HFF-Myc (cell line): Measurements from ENCODE around the gene NTSR1.

Experiments
- DNase-seq: peaks from one replicate; pipeline ENCODE4 v3.0.0-alpha.2; 2011; ENCODE audit warnings: low read depth; ENCODE audit errors: extremely low read depth
- H3K4me3 ChIP-seq: replicated peaks from 2 replicates; pipeline ENCODE4 v1.5.1; 2011; ENCODE audit warnings: low read depth, mild to moderate bottlenecking, control low read depth, low read length
- TF ChIP-seq, protein P1 (sequence below): IDR thresholded peaks from 2 replicates; pipeline ENCODE4 v1.5.1; 2012; ENCODE audit warnings: mild to moderate bottlenecking, low read depth, low read length, control low read depth; ENCODE audit errors: missing control alignments

The NTSR1 gene

DNA sequence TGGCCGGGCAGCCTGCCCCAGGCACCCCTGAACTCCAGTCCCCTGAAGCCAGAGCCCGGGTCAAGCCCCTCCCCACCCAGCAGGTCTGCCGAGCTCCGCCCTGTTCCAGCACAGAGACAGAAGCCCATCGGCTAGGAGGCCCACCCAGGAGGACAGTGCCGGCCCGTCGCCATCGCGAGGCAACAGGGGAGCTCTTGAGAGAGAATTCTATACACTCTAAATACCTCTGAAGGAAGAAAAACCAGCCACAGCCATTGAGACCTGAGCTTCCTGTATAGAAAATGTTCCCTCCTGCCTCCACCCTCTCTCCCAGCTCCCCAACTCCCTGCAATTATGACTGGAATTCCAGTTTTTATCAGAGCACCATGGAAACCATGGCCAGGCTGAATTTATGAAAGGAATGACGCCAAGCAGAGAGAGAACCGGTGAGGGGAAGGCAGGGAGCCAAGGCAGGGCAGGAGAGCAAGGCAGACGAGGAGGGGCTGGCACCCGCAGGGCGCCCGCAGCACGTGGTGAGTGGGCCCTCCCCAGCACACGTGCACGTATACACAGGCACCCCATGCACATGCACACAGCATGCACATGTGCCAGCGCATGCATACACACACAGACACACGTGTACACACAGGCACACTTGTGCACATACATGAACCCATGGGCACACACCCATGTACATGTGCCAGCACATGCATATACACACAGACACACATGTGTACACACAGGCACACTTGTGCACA, 60.1 kb downstream of the NTSR1 start:
- TF ChIP-seq, protein P1, sequence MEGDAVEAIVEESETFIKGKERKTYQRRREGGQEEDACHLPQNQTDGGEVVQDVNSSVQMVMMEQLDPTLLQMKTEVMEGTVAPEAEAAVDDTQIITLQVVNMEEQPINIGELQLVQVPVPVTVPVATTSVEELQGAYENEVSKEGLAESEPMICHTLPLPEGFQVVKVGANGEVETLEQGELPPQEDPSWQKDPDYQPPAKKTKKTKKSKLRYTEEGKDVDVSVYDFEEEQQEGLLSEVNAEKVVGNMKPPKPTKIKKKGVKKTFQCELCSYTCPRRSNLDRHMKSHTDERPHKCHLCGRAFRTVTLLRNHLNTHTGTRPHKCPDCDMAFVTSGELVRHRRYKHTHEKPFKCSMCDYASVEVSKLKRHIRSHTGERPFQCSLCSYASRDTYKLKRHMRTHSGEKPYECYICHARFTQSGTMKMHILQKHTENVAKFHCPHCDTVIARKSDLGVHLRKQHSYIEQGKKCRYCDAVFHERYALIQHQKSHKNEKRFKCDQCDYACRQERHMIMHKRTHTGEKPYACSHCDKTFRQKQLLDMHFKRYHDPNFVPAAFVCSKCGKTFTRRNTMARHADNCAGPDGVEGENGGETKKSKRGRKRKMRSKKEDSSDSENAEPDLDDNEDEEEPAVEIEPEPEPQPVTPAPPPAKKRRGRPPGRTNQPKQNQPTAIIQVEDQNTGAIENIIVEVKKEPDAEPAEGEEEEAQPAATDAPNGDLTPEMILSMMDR = no peak
- no peak for DNase-seq
- no peak overlapping the region for H3K4me3 ChIP-seq

DNA sequence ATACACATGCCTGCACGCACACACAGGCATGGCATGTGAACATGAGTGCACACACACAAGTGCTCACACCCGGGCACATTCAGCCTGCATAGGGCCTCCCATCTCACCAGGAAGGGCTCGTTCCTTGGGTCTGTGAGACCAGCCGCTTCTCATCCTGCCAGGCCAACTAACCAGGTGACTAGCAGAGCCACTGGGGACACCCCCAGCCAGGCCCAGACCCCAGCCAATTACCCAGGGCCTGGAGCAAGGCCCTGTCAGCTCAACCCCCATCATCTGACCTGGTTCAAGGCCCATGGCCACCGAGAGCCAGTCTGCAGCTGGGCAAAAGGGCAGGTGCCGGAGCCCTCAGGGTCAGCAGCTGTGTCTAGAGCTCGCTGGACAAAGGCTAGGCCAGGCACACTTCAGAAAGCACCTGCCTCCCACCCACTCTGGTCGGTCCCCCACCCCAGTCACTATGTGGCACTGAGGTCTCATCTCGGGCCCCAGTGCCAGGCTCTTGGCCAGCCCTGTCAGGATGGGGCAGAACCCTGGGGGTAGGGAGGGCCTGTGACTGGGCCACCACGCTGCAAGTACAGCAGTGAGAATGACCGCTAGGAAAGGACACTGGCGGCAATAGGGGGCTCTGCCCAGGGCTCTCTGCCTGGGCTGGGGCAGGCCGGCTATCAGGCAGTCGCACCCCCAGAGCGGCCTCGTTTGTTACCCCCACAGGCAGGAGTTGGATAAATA, 60.9 kb downstream of the NTSR1 start:
- no peak overlapping the region for H3K4me3 ChIP-seq
- TF ChIP-seq, protein P1 = no peak

DNA sequence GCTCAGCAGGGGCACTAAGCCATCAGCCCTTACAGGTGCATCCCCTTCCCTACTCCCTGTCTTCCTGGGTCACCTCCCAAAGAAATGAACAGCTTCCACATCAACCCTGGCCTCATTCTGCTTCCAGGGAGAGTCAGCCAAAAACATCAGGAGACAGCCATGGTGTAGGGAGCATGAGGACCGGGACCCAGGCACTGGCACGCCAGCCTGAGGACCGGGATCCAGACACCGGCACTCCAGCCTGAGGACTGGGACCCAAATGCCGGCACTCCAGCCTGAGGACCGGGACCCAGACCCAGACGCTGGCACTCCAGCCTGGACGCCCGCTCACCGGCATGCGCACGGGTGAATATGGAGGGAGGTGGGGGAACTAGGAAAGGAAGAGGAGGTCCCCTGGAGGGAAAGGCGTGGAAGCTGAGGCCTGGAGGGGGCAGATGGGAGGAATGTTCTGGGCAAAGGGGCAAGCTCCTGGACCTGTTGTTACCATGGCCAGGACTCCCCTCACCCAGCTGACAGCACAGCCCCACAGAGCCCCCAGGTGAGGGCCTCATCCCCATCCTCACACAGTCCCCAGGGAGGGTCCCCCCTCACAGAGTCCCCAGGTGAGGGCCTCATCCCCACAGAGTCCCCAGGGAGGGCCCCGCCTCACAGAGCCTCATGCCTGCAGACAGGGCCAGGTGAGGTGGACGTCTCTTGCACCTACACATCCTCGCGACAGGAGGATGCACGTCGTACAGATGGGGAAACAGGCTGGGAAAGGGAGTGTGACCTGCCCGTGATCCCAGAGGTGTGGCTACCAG, 61.7 kb downstream of the NTSR1 start:
- no peak for DNase-seq
- no peak overlapping the region for H3K4me3 ChIP-seq
- TF ChIP-seq, protein P1 = no peak

More for the DNA sequence above, 60.9 kb downstream of the NTSR1 start:
- DNase-seq = no peak

DNA sequence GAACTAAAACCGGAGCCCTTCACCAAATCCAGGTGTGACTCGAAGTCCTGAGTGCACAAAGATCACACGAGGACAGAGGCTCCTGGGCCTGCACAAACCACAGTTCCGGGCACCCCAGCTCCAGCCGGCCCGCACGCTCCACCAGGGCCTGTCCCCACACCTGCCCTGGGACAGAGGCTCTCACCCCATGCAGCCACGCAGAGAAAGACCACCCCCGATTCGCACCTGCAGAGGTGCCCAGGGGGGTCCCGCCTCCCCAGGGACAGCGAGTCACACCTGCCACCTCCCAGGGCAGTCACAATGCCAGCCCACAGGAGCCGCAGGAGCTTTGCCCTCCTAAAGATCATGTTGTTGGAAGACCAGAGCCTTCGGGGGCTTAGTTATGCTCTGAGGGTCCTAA, 62.3 kb downstream of the NTSR1 start:
- DNase-seq = no peak
- TF ChIP-seq, protein P1 = no peak
- no peak overlapping the region for H3K4me3 ChIP-seq

DNA sequence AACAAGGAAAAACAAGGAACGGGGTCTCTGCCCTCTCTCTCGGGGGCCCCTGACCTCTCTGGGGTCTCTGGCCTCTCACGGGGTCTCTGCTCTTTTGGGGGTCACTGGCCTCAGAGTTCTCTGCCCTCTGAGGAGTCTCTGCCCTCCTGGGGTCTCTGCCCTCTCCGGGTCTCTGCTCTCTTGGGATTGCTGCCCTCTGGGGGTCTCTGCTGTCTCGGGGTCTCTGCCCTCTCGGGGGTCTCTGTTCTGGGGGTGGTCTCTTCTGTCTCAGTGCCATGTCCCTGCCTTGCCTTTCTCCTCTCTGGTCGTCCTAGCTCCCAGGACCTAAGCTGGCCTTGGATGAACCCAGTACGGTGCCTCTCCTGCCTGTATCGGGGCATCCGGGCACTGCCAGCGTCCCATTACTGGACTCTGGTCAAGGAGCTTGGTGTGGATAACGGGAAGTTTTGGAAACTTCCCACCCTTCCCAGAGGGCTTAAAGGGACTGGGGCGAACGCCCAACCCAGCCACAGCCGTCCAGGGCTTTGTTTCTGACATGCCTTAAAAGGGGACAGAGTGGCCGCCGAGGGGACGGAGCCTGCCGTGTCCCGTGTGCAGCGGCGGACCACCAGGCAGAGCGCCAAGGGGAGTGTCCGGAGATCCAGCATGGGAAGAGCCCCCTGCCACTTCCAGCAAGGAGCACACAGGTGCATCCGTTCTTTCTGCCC, 62.9 kb downstream of the NTSR1 start:
- H3K4me3 ChIP-seq = no peak overlapping the region
- TF ChIP-seq, protein P1 = no peak

DNA sequence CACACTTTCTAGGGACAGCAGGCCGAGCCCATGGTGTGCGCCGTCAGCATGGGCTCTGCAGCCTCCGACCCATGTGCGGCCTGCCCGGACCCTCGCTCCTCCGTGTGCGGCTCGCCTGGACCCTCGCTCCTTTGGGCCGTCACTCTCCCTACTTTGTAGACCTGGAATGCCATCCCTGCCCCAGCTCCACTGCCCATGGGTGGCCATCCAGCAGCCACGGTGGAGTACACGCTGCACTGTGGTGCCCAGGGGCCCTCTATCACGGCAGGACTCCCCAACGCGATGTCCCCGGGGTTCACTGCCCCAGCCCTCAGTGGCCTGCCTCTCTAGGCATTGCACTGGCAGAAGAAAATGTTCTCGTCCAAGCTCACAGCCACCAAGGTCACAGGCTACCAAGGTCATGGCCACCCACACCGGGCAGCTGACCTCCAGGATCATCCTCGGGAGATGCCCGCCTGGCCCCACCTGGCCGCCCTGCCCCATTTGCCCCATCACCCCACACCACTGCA, 63.5 kb downstream of the NTSR1 start:
- TF ChIP-seq, protein P1 = no peak
- H3K4me3 ChIP-seq = no peak overlapping the region
- DNase-seq = no peak

More for the DNA sequence above, 62.9 kb downstream of the NTSR1 start:
- DNase-seq = no peak
